K562 (cell line): ENCODE data around the gene PBXIP1. TPM values are rescaled to one million over a fixed set of nuclear protein-coding genes. Genes with fewer than 3 reads are reported as not detected.
"Not testable (repeated sequence)": the region's sequence is repeated elsewhere in the genome, so short reads cannot be mapped to it uniquely, and the experiment has no call there.

Experiments used
- ATAC-seq: fragments of 200-7000 bp; cut with Tn5 transposase; 3 replicates; pipeline ENCODE4 v1.9.1; 2020; ENCODE audit warnings: moderate library complexity
- BruUV-seq: library from RNA; stranded (reverse); fragments of 400-500 nt; replicated peaks from 2 replicates; lab custom pipeline; 2021; lab: Mats Ljungman, UMichigan
- CTCF ChIA-PET: fragments of 300-600 bp; formaldehyde crosslinking; extraction: SDS; loops from one replicate; lab custom pipeline; 2021; ENCODE audit warnings: low intra/inter-chr PET ratio; lab: Yijun Ruan, JAX
- POLR2A ChIA-PET: fragments of 300-600, 350-650 bp; sonication (Branson Sonifier 250); formaldehyde crosslinking; extraction: SDS; loops from one replicate; lab custom pipeline; 2021; ENCODE audit warnings: antibody characterized with exemption, inconsistent platforms; lab: Yijun Ruan, JAX
- DNase-seq, 4 experiments: peaks; one replicate each; pipeline versions ENCODE4 v3.0.0 to v3.0.0-alpha.2; 2011 to 2018; ENCODE audit warnings: low spot score in 3 of 4, mixed read lengths in 3 of 4; ENCODE audit errors: extremely low read depth in 1 of 4
- FAIRE-seq: peaks from 2 replicates; lab custom pipeline; 2011; peaks lifted over from hg19 to GRCh38; lab: Jason Lieb, UNC
- H2AFZ ChIP-seq: 2 replicates; pipeline ENCODE4 v1.6.0; 2011; ENCODE audit warnings: low read depth, low read length, control low read depth, inconsistent platforms
- H3K27ac ChIP-seq: fragments of 200-600 bp; 3 replicates; pipeline ENCODE4 v1.8.0; 2011; ENCODE audit warnings: low read depth, mild to moderate bottlenecking, control low read depth, inconsistent platforms, low read length, moderate library complexity, mixed read lengths; ENCODE audit errors: extremely low read depth
- H3K27me3 ChIP-seq, 2 experiments: fragments of 300-600 bp in 1 of 2; 2 replicates in 1 of 2; 3 replicates in 1 of 2; pipeline versions ENCODE4 v1.6.0 to v1.8.0; 2011; ENCODE audit warnings: inconsistent platforms in 2 of 2, low read length in 2 of 2, mild to moderate bottlenecking in 1 of 2, mixed read lengths in 1 of 2, moderate library complexity in 1 of 2; ENCODE audit not compliant: control insufficient read depth in 2 of 2, insufficient read depth in 2 of 2
- H3K36me3 ChIP-seq: fragments of 300-600 bp; 3 replicates; pipeline ENCODE4 v1.8.0; 2011; ENCODE audit warnings: mild to moderate bottlenecking, low read length, inconsistent platforms; ENCODE audit not compliant: control insufficient read depth, insufficient read depth
- H3K4me1 ChIP-seq, 2 experiments: fragments of 200-600 bp in 1 of 2; replicated peaks in 1 of 2; 2 replicates in 1 of 2; 3 replicates in 1 of 2; pipeline versions ENCODE4 v1.5.1 to v1.8.0; 2011; ENCODE audit warnings: inconsistent platforms in 2 of 2, low read length in 2 of 2, mild to moderate bottlenecking in 1 of 2, mixed read lengths in 1 of 2, moderate library complexity in 1 of 2; ENCODE audit not compliant: control insufficient read depth in 2 of 2, insufficient read depth in 2 of 2
- H3K4me2 ChIP-seq: 2 replicates; pipeline ENCODE4 v1.6.1; 2011; ENCODE audit warnings: low read length, control low read depth, inconsistent platforms, mixed read lengths; ENCODE audit not compliant: insufficient read depth
- H3K4me3 ChIP-seq: fragments of 200-600 bp; sonication (generic), shearing (Covaris generic); 2 replicates; pipeline ENCODE4 v1.5.1; 2016; ENCODE audit warnings: control low read depth, inconsistent platforms
- H3K79me2 ChIP-seq: fragments of 200-600 bp; 3 replicates; pipeline ENCODE4 v1.8.0; 2011; ENCODE audit warnings: low read length, inconsistent platforms; ENCODE audit not compliant: control insufficient read depth, insufficient read depth
- H3K9ac ChIP-seq, 2 experiments: 2 replicates each; pipeline versions ENCODE4 v1.6.0 to v1.6.1; 2011; ENCODE audit warnings: low read depth in 2 of 2, low read length in 2 of 2, control low read depth in 1 of 2, inconsistent platforms in 1 of 2, mild to moderate bottlenecking in 1 of 2, mixed read lengths in 1 of 2; ENCODE audit not compliant: insufficient read depth in 1 of 2
- H3K9me1 ChIP-seq: one replicate; pipeline ENCODE4 v1.6.0; 2011; ENCODE audit warnings: inconsistent platforms, mild to moderate bottlenecking, low read length, moderate library complexity; ENCODE audit not compliant: control insufficient read depth, insufficient read depth
- H3K9me3 ChIP-seq: replicated peaks from 2 replicates; pipeline ENCODE4 v1.5.1; 2011; ENCODE audit warnings: low read depth, low read length, inconsistent platforms; ENCODE audit not compliant: control insufficient read depth, insufficient read depth
- H4K20me1 ChIP-seq: replicated peaks from 2 replicates; pipeline ENCODE4 v1.6.1; 2011; ENCODE audit warnings: low read length, inconsistent platforms, mixed read lengths; ENCODE audit not compliant: control insufficient read depth, insufficient read depth
- ARID3A ChIP-seq: IDR thresholded peaks from 2 replicates; pipeline ENCODE4 v1.6.1; 2012; ENCODE audit warnings: low read depth, low read length, improper control_type of control experiment, borderline replicate concordance
- ARNT ChIP-seq, 2 experiments: fragments of 450-650 bp; IDR thresholded peaks; 2 replicates each; pipeline ENCODE4 v1.6.1; 2016; ENCODE audit warnings: mild to moderate bottlenecking in 1 of 2
- ATF7 ChIP-seq: fragments of 450-650 bp; IDR thresholded peaks from 2 replicates; pipeline ENCODE4 v1.7.1; 2014; ENCODE audit warnings: mild to moderate bottlenecking, moderate library complexity
- BCOR ChIP-seq: fragments of 450-650 bp; IDR thresholded peaks from 2 replicates; pipeline ENCODE4 v1.6.1; 2016
- BRD9 ChIP-seq: fragments of 450-650 bp; IDR thresholded peaks from 2 replicates; pipeline ENCODE4 v1.6.1; 2018; ENCODE audit warnings: low read depth; ENCODE audit not compliant: partially characterized antibody
- CEBPB ChIP-seq: fragments of 450-650 bp; IDR thresholded peaks from 2 replicates; pipeline ENCODE4 v1.6.1; 2016; ENCODE audit warnings: missing genetic modification characterization, missing compliant biosample characterization
- DPF2 ChIP-seq: fragments of 450-650 bp; IDR thresholded peaks from 2 replicates; pipeline ENCODE4 v1.6.1; 2016
- EP400 ChIP-seq: fragments of 450-650 bp; IDR thresholded peaks from 2 replicates; pipeline ENCODE4 v1.6.1; 2017; ENCODE audit warnings: antibody characterized with exemption, mild to moderate bottlenecking, moderate library complexity
- HDAC1 ChIP-seq, 2 experiments: fragments of 450-650 bp; IDR thresholded peaks; 2 replicates each; pipeline ENCODE4 v1.6.1; 2016 to 2017; ENCODE audit warnings: inconsistent platforms in 1 of 2, mild to moderate bottlenecking in 1 of 2, moderate library complexity in 1 of 2
- HLTF ChIP-seq: fragments of 450-650 bp; IDR thresholded peaks from 2 replicates; pipeline ENCODE4 v1.6.1; 2016
- KDM1A ChIP-seq, 2 experiments: fragments of 450-650 bp; IDR thresholded peaks; 2 replicates each; pipeline ENCODE4 v1.6.1; 2016; ENCODE audit warnings: mild to moderate bottlenecking in 2 of 2
- MAFG ChIP-seq: fragments of 450-650 bp; conservative IDR thresholded peaks from 2 replicates; pipeline ENCODE4 v1.6.1; 2016; ENCODE audit warnings: missing genetic modification characterization, missing compliant biosample characterization
- MYNN ChIP-seq, 2 experiments: sonication (generic); formaldehyde crosslinking in 1 of 2; IDR thresholded peaks; 2 replicates each; pipeline versions ENCODE4 v1.5.0 to v1.6.1; 2016 to 2020; ENCODE audit warnings: antibody characterized with exemption in 1 of 2, missing genetic modification reagents in 1 of 2
- PRDM10 ChIP-seq: fragments of 450-650 bp; IDR thresholded peaks from 2 replicates; pipeline ENCODE4 v1.6.1; 2018; ENCODE audit not compliant: partially characterized antibody
- VEZF1 ChIP-seq: fragments of 200-800 bp; sonication (Bioruptor generic); IDR thresholded peaks from 2 replicates; pipeline ENCODE4 v1.6.1; 2017; ENCODE audit warnings: missing genetic modification characterization, missing compliant biosample characterization
- ZNF316 ChIP-seq: fragments of 450-650 bp; IDR thresholded peaks from 2 replicates; pipeline ENCODE4 v1.6.1; 2016
- WGBS: fragments of 100-300 bp; shearing (Covaris generic); methylation state at CpG from one replicate; pipeline ENCODE4 v1.1.6; 2016; ENCODE audit warnings: low coverage, mixed read lengths; ENCODE audit not compliant: insufficient coverage; ENCODE audit errors: missing lambda C conversion rate; 5-methylcytosine and 5-hydroxymethylcytosine counted together
- in situ Hi-C: fragments of 300-500 bp; cut with MboI; formaldehyde crosslinking; loops from 4 replicates; pipeline ENCODE4 v1.15.0; 2018; ENCODE audit warnings: inconsistent platforms, mixed read lengths
- intact Hi-C: fragments of 100-400 bp; cut with micrococcal nuclease; formaldehyde crosslinking; loops from 2 replicates; pipeline ENCODE4 v1.14.2; 2022
- polyA plus RNA-seq, 8 experiments: library from polyadenylated mRNA; depleted of rRNA in 4 of 8; stranded (reverse) in 5 of 8; unstranded in 3 of 8; fragments of >200 nt; fragmentation: Nextera tagmentation in 2 of 8; fragmentation: Illumina TruSeq in 1 of 8; extraction: Ambion mirVana in 2 of 8; extraction: Trizol in 1 of 8; gene quantifications; 2 replicates each; pipeline versions ENCODE4 v1.2.1 to v1.2.3, GENCODE V29; 2011 to 2014; ENCODE audit warnings: inconsistent platforms in 1 of 8, missing spikeins in 1 of 8
- total RNA-seq, 7 experiments: library from RNA; depleted of rRNA in 6 of 7; stranded (reverse); fragments of >200 nt in 6 of 7; fragmentation: Illumina TruSeq in 2 of 7; extraction: Trizol in 2 of 7; gene quantifications; 2 replicates each; pipeline versions ENCODE4 v1.2.1 to v1.2.3, GENCODE V29; 2011 to 2021; ENCODE audit warnings: low replicate concordance in 1 of 7

The PBXIP1 gene
- total and polyA plus RNA-seq, 9 of the 15 experiments (the other 6 are each of a cell fraction or from before 2014, with no cell fraction given), result 0.13 to 8.3 (median 5.8) TPM

- CTCF ChIA-PET, result interaction anchor here (0.8 to 1.1 kb wide), 3 partner anchors 20 to 39 kb away, joined by 3 to 4 read pairs (median 4); partner anchors contain the start of genes PBXIP1 and PYGO2
- TF ChIP-seq HLTF, result 0 out of 2 replicates have a peak, but pooled peaks have one; percentile 61
- peak; percentile 56 for TF ChIP-seq BRD9
- TF ChIP-seq MAFG (tag), result peak; percentile 86
- TF ChIP-seq ARID3A, result peak; percentile 23; the same call in 1 of the 2 replicates
- TF ChIP-seq ZNF316, result peak; percentile 78
- 0 out of 4 replicates have a peak, but pooled peaks of 1 of the 2 experiments have one; percentile 18 for TF ChIP-seq HDAC1 (IDR thresholded peaks at IDR 0.05)
- peak; percentile 80 for TF ChIP-seq BCOR
- peak; percentile 99 for TF ChIP-seq MYNN (IDR thresholded peaks at IDR 0.05)
- TF ChIP-seq MYNN (CRISPR knock-in tag; IDR thresholded peaks at IDR 0.05), result peak; percentile 94
- peak; percentile 55 for TF ChIP-seq VEZF1 (CRISPR knock-in tag)
- TF ChIP-seq EP400, result peak; percentile 53; the same call in 1 of the 2 replicates
- TF ChIP-seq KDM1A (IDR thresholded peaks at IDR 0.05), result peak in 1 of 2 experiments; percentile 50; a peak in 1 of 4 replicates
- TF ChIP-seq CEBPB (tag), result peak; percentile 90
- peak; percentile 56 for TF ChIP-seq PRDM10
- peak; percentile 78 for TF ChIP-seq DPF2
- TF ChIP-seq ARNT (IDR thresholded peaks at IDR 0.05), result peak in 1 of 2 experiments; percentile 61; a peak in 1 of 4 replicates
- peak; percentile 41; the same call in 1 of the 2 replicates for TF ChIP-seq ATF7
Observed at GRCh38 chr1:154995301-154995983, 39.5 kb upstream of the PBXIP1 start.

More at GRCh38 chr1:154995301-154995983, 39.5 kb upstream of the PBXIP1 start:
- WGBS, result 50% methylated on average over 7 of the region's 13 CpGs
- peaks cover 11% of the 10 kb centered on the region; the same call in 2 of the 3 replicates for H3K36me3 ChIP-seq
- in situ Hi-C loops, H3K9ac ChIP-seq, FAIRE-seq, H2AFZ ChIP-seq, BruUV-seq, H3K9me3 ChIP-seq, H4K20me1 ChIP-seq, H3K4me3 ChIP-seq, H3K9me1 ChIP-seq, H3K27me3 ChIP-seq, H3K79me2 ChIP-seq, H3K4me2 ChIP-seq: not testable (repeated sequence)
- peaks cover 48 to 53% of the 10 kb centered on the region in 2 experiments for H3K4me1 ChIP-seq
- ATAC-seq (peak; percentile 3; the same call in 2 of the 3 replicates), DNase-seq (peak in 2 of 4 experiments; percentile 73 to 82)
- peak overlapping the region; percentile 73; the same call in 2 of the 3 replicates for H3K27ac ChIP-seq
- intact Hi-C loops, result loop anchor here (2.0 kb wide), 1 partner anchor 41 kb away; no protein-coding TSS in a partner anchor
- POLR2A ChIA-PET, result interaction anchor here (0.6 to 8.2 kb wide), 4 partner anchors 11 to 837 kb away, joined by 3 to 80 read pairs (median 22); partner anchors contain the start of genes ADAM15, CKS1B and FLAD1
